Measurements from ENCODE around the gene IRF1.
A peak's percentile ranks its signal among the peaks of the same experiment; 100 is the strongest.
"Not testable (repeated sequence)": the region's sequence is repeated elsewhere in the genome, so short reads cannot be mapped to it uniquely, and the experiment has no call there.

Gene IRF1

GRCh38 chr5:132490484-132491367 is at the start of gene IRF1:
TSS of gene IRF1 (minus strand) at chr5:132490773. CDS start at chr5:132489478, 1,295 bp downstream.
- Mint-ChIP-seq H3K4me3 (peak within 1 kb of the TSS; percentile 94), H3K9me3 (no peaks in the 10 kb centered on the region), H3K36me3 (peaks cover 40% of the 10 kb centered on the region), H3K4me1 (peaks cover 63% of the 10 kb centered on the region), H3K27ac (peak within 1 kb of the TSS; percentile 99), H3K27me3 (no peaks in the 10 kb centered on the region)

DNA sequence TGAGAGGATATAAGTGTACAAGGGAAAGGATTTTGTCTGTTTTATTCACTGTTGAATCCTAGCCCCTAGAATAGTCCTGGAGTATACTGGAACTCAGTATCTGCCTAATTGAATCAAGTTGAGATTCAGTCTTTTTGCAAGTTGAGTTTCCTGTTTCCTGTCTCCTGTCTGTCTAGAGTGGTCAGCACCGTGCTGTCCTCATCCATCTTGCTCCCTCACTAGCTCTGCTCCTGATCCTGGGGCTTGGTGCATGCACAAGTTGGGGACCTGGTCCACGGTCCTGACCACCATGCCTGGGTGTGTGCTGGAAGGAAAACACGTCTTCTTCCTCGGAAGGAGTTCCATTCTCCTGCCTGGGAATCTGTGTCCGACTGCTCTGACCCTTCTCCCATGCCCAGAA is 49.6 kb upstream of the IRF1 start:
- Mint-ChIP-seq H3K4me3 (no peak overlapping the region), H3K27me3 (peaks cover 4% of the 10 kb centered on the region)

GRCh38 chr5:132539716-132540115 is 49.1 kb upstream of the IRF1 start:
- Mint-ChIP-seq H3K27ac (no peak overlapping the region), H3K36me3 (no peaks in the 10 kb centered on the region), H3K4me3 (no peak overlapping the region), H3K9me3 (no peaks in the 10 kb centered on the region), H3K4me1 (no peaks in the 10 kb centered on the region), H3K27me3 (peaks cover 4% of the 10 kb centered on the region)

More for the DNA sequence above, 49.6 kb upstream of the IRF1 start:
- Mint-ChIP-seq H3K27ac (no peak overlapping the region), H3K36me3 (no peaks in the 10 kb centered on the region), H3K9me3 (no peaks in the 10 kb centered on the region), H3K4me1 (no peaks in the 10 kb centered on the region)

GRCh38 chr5:132530946-132531345 is 40.4 kb upstream of the IRF1 start:
- H3K27me3 Mint-ChIP-seq = no peaks in the 10 kb centered on the region
- H3K4me3 Mint-ChIP-seq = no peak overlapping the region
- H3K9me3 Mint-ChIP-seq = no peaks in the 10 kb centered on the region
- peaks cover 13% of the 10 kb centered on the region for H3K4me1 Mint-ChIP-seq
- H3K36me3 Mint-ChIP-seq = peaks cover 1% of the 10 kb centered on the region
- no peak overlapping the region for H3K27ac Mint-ChIP-seq

GRCh38 chr5:132528866-132529634 is 38.5 kb upstream of the IRF1 start:
- Mint-ChIP-seq H3K4me1 (peaks cover 23% of the 10 kb centered on the region), H3K27me3 (no peaks in the 10 kb centered on the region), H3K4me3 (no peak overlapping the region), H3K27ac (no peak overlapping the region), H3K36me3 (no peaks in the 10 kb centered on the region), H3K9me3 (no peaks in the 10 kb centered on the region)

GRCh38 chr5:132528021-132528420 is 37.4 kb upstream of the IRF1 start:
- Mint-ChIP-seq H3K36me3 (no peaks in the 10 kb centered on the region), H3K27ac (no peak overlapping the region), H3K9me3 (no peaks in the 10 kb centered on the region), H3K4me1 (peaks cover 23% of the 10 kb centered on the region), H3K27me3 (no peaks in the 10 kb centered on the region), H3K4me3 (no peak overlapping the region)

DNA sequence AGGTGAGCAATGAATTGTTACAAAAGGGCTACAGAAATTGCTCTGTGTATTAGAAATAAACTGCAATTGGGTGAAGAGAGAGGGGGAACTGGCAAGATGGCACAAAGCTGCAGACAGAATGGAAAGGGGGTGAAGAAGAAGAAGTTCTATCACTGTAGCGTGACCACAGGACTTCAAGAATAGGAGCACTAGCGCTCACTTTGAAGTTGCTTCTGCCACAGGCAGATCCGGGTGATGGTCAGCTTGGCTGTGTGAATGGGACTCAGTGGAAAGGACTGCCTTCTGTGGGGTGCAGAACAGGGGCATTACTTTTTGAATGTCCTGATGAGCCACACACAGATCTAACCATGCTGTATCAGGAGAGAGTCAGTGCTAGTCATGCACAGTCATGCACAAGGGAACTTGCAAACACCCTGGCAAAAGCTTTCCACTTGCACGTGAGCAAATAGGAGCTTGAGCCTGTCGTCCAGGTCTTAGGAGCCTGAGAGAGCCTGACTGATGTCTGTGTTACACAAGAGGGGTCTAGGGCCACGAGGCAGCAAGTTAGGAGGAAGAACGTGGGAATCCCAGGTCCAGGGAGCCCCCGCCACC is 36.5 kb upstream of the IRF1 start:
- Mint-ChIP-seq H3K27me3 (no peaks in the 10 kb centered on the region), H3K4me1 (peaks cover 23% of the 10 kb centered on the region), H3K27ac (no peak overlapping the region), H3K36me3 (no peaks in the 10 kb centered on the region), H3K4me3 (no peak overlapping the region), H3K9me3 (no peaks in the 10 kb centered on the region)

GRCh38 chr5:132526290-132526973 is 35.9 kb upstream of the IRF1 start:
- Mint-ChIP-seq H3K36me3 (no peaks in the 10 kb centered on the region), H3K4me3 (no peak overlapping the region), H3K27me3 (no peaks in the 10 kb centered on the region), H3K9me3 (no peaks in the 10 kb centered on the region), H3K27ac (no peak overlapping the region), H3K4me1 (peaks cover 23% of the 10 kb centered on the region)

DNA sequence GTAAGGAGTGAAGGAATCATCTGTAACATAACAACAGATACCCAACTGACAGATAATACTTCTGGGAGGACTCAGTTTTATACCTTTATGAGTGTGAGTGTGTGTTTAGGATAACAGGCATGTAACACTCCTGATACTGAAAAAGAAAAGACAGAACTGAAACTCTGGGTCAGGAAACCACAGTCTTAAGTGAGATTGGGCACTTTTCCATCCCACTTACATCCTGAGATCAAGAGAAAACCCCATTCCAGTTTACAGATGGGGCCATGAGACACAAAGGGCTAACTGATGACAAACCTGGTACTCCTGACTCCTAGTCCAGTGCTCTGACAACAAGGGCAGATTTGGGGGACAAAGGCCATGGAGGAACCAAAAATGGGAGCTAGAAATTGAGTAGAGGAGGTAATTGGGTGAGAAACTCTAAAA is 34.7 kb upstream of the IRF1 start:
- Mint-ChIP-seq H3K27ac (peak overlapping the region; percentile 78), H3K27me3 (no peaks in the 10 kb centered on the region), H3K4me3 (no peak overlapping the region), H3K4me1 (peaks cover 27% of the 10 kb centered on the region), H3K36me3 (no peaks in the 10 kb centered on the region), H3K9me3 (no peaks in the 10 kb centered on the region)

- H3K27me3 Mint-ChIP-seq, H3K9me3 Mint-ChIP-seq, H3K4me3 Mint-ChIP-seq, H3K36me3 Mint-ChIP-seq: not testable (repeated sequence)
- Mint-ChIP-seq H3K27ac (peak overlapping the region; percentile 78), H3K4me1 (peaks cover 27% of the 10 kb centered on the region)
Observed at GRCh38 chr5:132524877-132525276, 34.3 kb upstream of the IRF1 start.

- H3K9me3 Mint-ChIP-seq, H3K27me3 Mint-ChIP-seq, H3K27ac Mint-ChIP-seq, H3K36me3 Mint-ChIP-seq, H3K4me3 Mint-ChIP-seq: not testable (repeated sequence)
- H3K4me1 Mint-ChIP-seq = peaks cover 18% of the 10 kb centered on the region
Observed at GRCh38 chr5:132522067-132522466, 31.5 kb upstream of the IRF1 start.

- H3K4me1 Mint-ChIP-seq, H3K36me3 Mint-ChIP-seq, H3K9me3 Mint-ChIP-seq, H3K27me3 Mint-ChIP-seq, H3K4me3 Mint-ChIP-seq, H3K27ac Mint-ChIP-seq: not testable (repeated sequence)
Observed at GRCh38 chr5:132513618-132514336, 23.2 kb upstream of the IRF1 start.

GRCh38 chr5:132510076-132510475 is 19.5 kb upstream of the IRF1 start:
- H3K4me3 Mint-ChIP-seq = no peak overlapping the region
- peaks cover 19% of the 10 kb centered on the region for H3K27me3 Mint-ChIP-seq
- no peaks in the 10 kb centered on the region for H3K4me1 Mint-ChIP-seq
- peaks cover 7% of the 10 kb centered on the region for H3K9me3 Mint-ChIP-seq
- peaks cover 9% of the 10 kb centered on the region for H3K36me3 Mint-ChIP-seq
- no peak overlapping the region for H3K27ac Mint-ChIP-seq

GRCh38 chr5:132506094-132506692 is 15.6 kb upstream of the IRF1 start:
- H3K4me1 Mint-ChIP-seq = peaks cover 2% of the 10 kb centered on the region
- H3K27ac Mint-ChIP-seq = no peak overlapping the region
- H3K9me3 Mint-ChIP-seq = no peaks in the 10 kb centered on the region
- H3K27me3 Mint-ChIP-seq = peaks cover 11% of the 10 kb centered on the region
- no peak overlapping the region for H3K4me3 Mint-ChIP-seq
- peaks cover 2% of the 10 kb centered on the region for H3K36me3 Mint-ChIP-seq
